Brain microvascular endothelial cell (primary cell): ENCODE measurements around the gene TSHZ3.

Source experiments
- DNase-seq: peaks from one replicate; pipeline ENCODE4 v3.0.0-alpha.2; 2020
- H3K27ac ChIP-seq: fragments of 250-450 bp; sonication (Bioruptor Pico); 2 replicates; pipeline ENCODE4 v1.5.1; 2020; ENCODE audit warnings: mild to moderate bottlenecking, moderate library complexity
- H3K27me3 ChIP-seq: fragments of 250-450 bp; sonication (Bioruptor Pico); replicated peaks from 2 replicates; pipeline ENCODE4 v1.5.1; 2020; ENCODE audit warnings: mild to moderate bottlenecking
- H3K36me3 ChIP-seq: fragments of 250-450 bp; sonication (Bioruptor Pico); replicated peaks from 2 replicates; pipeline ENCODE4 v1.5.1; 2020; ENCODE audit warnings: mild to moderate bottlenecking
- H3K4me3 ChIP-seq: 2 replicates; pipeline ENCODE4 v1.5.1; 2011; ENCODE audit warnings: low read depth, mild to moderate bottlenecking, control low read depth, low read length, moderate library complexity
- in situ Hi-C: cut with HindIII; loops from 2 replicates; pipeline ENCODE4 v1.10.0; 2017; ENCODE audit warnings: low sequenced_read_pairs, low pct_ligation_motif_present
- TF ChIP-seq, protein P1 (sequence below): IDR thresholded peaks from 2 replicates; pipeline ENCODE4 v1.5.1; 2011; ENCODE audit warnings: low read depth, mild to moderate bottlenecking, moderate library complexity, low read length, control low read depth, inconsistent platforms; ENCODE audit errors: missing control alignments

The TSHZ3 gene

DNA sequence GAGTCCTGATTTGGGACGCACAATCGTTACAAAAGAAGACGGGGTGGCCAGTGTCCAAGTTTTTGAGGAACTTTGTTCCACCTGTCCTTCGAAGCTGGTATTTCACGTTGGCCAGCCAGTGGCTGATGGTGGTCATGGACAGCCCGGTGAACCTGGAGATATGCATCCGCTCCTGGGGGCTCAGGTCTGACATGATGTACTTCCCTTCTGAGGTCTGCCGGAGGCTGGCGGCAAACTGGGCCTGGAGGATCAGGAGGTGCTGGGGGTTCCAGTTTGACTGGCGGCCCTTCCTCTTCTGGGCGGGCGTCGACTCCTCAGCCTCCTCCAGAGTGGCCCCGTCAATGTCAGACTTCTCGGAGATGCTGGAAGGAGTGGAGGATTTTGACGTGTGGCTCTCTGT is 72.4 kb downstream of the TSHZ3 start:
- H3K36me3 ChIP-seq: peaks cover 22% of the 10 kb centered on the region
- DNase-seq: no peak
- in situ Hi-C loops: no loop called here
- TF ChIP-seq, protein P1, sequence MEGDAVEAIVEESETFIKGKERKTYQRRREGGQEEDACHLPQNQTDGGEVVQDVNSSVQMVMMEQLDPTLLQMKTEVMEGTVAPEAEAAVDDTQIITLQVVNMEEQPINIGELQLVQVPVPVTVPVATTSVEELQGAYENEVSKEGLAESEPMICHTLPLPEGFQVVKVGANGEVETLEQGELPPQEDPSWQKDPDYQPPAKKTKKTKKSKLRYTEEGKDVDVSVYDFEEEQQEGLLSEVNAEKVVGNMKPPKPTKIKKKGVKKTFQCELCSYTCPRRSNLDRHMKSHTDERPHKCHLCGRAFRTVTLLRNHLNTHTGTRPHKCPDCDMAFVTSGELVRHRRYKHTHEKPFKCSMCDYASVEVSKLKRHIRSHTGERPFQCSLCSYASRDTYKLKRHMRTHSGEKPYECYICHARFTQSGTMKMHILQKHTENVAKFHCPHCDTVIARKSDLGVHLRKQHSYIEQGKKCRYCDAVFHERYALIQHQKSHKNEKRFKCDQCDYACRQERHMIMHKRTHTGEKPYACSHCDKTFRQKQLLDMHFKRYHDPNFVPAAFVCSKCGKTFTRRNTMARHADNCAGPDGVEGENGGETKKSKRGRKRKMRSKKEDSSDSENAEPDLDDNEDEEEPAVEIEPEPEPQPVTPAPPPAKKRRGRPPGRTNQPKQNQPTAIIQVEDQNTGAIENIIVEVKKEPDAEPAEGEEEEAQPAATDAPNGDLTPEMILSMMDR: no peak
- no peak overlapping the region for H3K27ac ChIP-seq
- no peak overlapping the region for H3K4me3 ChIP-seq
- H3K27me3 ChIP-seq: no peaks in the 10 kb centered on the region

DNA sequence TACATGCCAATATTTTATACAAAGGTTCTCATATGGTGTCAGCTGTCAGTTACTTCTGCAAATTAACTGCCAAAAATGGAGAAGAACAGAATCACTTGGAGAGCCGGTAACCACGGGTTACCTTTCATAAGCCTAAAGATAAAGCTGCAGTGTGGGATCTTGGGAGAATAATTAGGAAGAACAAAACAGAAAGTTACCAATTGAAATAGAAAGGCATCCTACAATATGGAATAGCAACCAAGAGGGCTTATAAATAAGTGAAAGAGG is 74.2 kb downstream of the TSHZ3 start:
- Histone ChIP-seq H3K4me3 (no peak overlapping the region), H3K27ac (no peak overlapping the region), H3K36me3 (peaks cover 22% of the 10 kb centered on the region), H3K27me3 (no peaks in the 10 kb centered on the region)
- in situ Hi-C loops: no loop called here
- TF ChIP-seq, protein P1: no peak
- no peak for DNase-seq

DNA sequence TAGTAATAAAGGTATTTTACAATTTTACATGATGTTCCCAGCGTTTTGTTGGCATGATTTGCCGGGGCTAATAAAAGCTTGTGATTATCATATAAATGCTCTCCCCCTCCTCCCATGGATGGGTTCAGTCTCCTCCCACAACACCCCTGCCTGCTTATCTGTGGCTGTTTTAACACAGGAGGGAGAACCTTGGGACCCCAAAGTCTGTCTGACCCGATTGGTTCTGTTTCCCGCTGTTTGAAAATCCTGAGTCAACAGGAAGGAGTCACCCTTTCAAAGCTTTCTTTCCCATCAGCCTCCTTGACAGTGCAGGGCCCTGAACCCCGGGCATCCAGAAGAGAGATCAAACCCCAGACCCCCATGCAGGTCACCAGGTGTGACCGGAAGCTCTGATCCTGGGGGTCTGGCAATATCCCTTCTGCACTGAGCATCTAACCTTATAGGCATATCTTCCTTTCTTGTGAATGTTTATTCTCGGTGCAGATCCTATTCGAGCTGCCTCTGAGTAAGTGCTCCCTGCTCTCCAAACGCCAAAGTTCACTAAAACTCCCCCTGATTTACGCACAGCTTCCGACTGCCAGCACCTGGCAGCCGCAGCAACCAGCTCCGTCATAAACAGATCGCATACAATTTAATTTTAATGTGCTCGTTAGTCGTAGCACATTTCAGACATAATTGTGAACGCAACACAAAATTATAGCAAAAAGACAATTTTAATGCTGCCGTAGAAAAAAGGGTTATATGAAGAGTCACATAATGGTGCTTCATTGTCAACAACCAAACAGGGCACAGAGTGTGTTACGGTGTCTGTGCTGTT is 74.8 kb downstream of the TSHZ3 start:
- no peaks in the 10 kb centered on the region for H3K27me3 ChIP-seq
- TF ChIP-seq, protein P1: no peak
- no peak for DNase-seq
- H3K36me3 ChIP-seq: peaks cover 22% of the 10 kb centered on the region
- no peak overlapping the region for H3K27ac ChIP-seq
- in situ Hi-C loops: no loop called here
- no peak overlapping the region for H3K4me3 ChIP-seq

DNA sequence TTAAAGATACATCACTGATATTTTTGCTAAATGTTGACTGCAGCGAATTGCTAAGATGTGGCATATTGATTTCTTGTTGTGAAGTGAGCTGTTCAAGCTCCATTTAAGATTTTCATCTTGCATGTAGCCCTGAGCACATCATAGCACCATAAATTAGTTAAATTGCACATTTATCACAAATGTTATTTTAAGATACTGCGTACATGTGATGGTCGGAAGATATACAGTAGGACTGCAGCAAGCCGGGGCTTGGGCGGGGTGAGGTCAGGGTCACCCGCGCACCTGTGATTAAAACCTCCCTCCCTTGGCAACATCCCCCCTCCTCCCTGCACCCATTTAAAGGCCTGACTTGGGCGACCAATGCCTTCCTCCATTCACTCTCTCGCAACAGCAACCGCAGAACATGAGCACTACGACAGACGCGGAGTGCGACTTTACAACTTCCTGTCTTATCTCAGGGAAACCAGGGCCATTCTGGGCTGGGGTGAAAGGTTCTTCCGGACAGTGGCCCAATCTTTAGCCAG is 76.6 kb downstream of the TSHZ3 start:
- H3K4me3 ChIP-seq: no peak overlapping the region
- no peak overlapping the region for H3K27ac ChIP-seq
- DNase-seq: no peak
- in situ Hi-C loops: no loop called here
- H3K27me3 ChIP-seq: no peaks in the 10 kb centered on the region
- peaks cover 13% of the 10 kb centered on the region for H3K36me3 ChIP-seq
- TF ChIP-seq, protein P1: no peak

DNA sequence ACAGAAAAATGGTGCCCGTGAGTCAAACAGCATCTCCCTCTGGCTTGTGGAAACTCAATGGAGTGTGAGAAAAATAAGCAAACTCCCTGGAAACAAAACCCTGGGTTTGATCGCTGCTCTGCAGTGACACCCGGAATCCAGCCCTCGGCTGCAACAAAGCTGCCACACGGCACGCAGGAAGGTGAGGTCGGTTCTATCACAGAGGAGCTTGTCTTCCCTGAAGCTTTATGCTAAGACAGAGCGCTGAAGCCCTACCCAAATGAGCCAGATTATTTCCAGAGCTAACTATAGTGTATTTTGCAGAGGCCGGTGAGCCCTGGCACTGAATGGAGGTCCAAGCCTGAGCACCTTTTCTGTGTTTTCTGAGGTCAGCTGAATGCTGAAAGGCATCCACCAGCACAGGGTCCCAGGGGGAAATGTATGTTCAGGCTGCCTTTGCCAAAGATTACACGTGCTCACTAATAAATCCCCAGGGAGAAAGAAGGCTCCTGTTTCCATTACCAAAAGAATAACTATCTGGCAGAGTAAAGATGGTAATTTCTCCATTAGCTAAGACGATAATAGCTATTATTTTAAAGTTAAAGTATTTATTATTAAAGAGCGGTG is 77.8 kb downstream of the TSHZ3 start:
- H3K27ac ChIP-seq: no peak overlapping the region
- DNase-seq: no peak
- TF ChIP-seq, protein P1: no peak
- H3K36me3 ChIP-seq: peaks cover 7% of the 10 kb centered on the region
- no peak overlapping the region for H3K4me3 ChIP-seq
- no peaks in the 10 kb centered on the region for H3K27me3 ChIP-seq
- in situ Hi-C loops: no loop called here
